HPDE6-E6E7 (cell line): Measurements from ENCODE around the gene ZNF132.

Source experiments
- DNase-seq: peaks from one replicate; pipeline ENCODE4 v3.0.0; 2011; ENCODE audit warnings: missing footprints; ENCODE audit errors: extremely low spot score

ZNF132 gene

DNA sequence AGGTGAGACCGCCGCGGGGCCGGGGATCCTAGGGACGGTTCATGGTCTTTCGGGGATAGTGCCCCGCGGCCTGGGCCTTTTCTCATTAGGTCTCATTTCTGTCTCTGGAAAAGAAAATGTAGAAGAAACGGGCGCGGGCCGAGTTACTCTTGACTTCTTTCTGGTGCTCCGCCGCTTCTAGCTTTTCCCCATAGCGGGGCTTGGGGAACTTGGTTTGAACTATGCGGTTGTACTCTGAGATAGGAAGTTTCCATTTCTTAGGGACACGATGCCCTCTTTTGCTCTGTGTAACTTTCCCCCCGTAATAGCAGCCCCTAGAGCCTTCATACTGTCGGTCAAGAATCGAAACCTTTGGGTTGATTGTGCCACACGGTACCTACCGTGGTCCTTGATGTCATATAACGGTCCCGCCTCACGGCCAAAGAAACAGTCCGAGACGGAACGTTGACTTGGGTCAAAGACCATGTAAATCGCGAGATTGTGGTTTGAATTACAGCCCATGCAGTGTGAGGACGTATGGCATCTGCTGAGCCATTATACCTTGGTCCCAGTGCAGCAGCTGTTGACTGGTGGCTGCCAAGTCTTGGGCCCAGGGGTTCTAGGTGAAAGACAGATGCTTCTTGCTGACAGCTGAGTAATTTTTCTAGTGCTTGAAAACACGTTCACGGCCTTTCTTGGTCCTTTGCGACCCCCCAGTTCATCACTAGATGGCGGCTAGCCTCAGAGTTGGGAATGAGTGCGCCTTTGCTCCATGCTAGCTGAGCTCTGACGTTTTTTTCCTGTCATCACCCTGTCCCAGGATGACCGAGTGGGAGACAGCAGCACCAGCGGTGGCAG, 52.4 kb downstream of the ZNF132 start:
- no peak for DNase-seq

DNA sequence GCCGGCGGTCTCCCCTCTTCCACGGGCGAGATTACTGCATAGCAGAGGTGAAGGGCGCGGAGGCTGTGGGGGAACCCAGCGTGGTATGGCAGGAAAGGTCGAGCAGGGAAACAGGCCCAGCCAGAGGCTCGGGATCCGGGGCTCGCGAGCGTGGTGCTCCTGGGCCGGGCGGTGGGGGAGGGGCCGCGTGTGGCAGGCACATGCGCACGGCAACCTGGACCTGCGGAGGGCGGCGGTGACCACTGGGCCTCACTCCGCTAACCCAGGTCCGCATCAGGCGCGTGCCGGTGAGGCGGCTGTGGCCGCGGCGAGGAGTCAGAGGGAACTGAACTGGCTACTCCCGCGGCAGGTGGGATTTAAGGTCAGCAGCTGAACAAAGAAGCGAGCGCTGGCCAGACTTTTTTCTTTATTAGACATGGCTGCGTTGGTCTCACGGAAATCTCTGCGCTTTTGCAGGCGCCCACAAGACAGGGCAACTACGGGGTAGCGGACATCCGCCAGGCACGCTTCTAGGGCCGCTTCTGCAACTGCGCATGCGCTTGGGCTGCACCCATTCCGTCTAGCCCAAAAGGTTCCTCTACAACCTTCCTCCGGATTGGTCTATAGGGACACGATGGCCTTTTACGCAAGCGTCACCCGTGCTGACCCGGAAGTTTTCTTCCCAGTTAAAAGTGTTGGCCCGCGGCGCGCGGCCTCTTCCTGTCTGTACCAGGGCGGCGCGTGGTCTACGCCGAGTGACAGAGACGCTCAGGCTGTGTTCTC, 53.2 kb downstream of the ZNF132 start, which contains the start of gene RPS5:
TSS of gene RPS5 (plus strand) at position 694 of the 762 bp plus-strand sequence. CDS start 869 bp downstream, outside the sequence.
- peak; percentile 99 for DNase-seq

DNA sequence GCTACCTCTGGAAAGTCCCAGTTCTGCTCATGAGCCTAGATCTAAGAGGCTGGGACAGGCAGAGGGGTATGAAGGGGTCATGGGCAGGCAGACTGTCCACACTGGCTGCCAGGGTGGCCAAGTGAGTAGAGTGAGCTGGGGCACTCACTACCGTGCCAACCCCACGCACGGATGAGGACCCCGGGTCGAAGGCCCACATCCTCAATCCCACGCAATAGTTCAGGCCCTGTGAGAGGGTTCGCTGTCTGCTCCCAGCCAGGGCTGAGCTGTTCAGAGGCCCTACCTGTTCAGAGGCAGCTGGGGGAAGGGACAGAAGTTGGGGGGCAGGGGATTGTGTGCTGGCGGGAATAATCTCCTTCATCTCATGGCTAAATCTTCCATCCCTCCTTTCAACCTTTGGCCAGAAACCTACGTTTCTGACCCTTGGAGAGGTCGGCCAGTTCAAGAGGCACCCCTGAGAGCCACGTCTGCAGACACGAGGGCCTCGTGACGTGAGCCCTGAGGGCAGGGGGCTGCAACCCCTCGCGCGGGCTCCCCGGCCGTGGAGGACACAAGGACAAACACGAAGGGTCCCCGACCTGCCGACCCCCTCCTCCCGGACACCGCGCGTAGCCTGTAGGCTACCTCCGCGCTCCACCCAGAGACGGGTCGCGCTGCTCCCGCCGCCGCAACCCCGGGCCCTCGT, 53.9 kb downstream of the ZNF132 start:
- no peak for DNase-seq

DNA sequence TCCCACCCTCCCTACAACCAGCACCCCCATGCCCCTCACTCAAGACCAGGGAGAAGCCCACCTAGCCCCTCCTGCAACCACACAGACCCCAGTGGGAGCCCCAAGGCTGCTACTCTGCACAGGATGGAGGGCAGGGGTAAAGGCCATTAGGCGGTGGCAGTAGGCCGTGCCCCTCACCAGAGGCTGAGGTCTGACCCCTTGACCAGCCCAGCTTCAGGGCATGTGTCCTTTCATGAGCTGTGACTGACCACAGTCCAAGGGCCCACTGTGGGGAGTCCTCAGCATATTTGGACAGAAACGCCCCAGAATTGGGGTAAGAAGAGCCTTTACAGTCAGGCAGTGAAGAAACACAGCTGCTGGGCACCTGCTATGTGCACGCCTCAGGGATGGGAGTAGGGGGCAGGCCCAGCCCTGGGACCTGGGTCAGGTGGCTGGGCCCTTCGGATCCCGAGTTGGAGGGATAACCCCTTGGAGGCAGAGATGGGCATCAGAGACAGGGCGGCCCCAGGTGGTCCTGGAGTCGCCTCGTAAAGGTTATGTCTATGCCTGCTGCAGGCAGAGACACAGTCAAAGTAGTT, 54.6 kb downstream of the ZNF132 start:
- no peak for DNase-seq

DNA sequence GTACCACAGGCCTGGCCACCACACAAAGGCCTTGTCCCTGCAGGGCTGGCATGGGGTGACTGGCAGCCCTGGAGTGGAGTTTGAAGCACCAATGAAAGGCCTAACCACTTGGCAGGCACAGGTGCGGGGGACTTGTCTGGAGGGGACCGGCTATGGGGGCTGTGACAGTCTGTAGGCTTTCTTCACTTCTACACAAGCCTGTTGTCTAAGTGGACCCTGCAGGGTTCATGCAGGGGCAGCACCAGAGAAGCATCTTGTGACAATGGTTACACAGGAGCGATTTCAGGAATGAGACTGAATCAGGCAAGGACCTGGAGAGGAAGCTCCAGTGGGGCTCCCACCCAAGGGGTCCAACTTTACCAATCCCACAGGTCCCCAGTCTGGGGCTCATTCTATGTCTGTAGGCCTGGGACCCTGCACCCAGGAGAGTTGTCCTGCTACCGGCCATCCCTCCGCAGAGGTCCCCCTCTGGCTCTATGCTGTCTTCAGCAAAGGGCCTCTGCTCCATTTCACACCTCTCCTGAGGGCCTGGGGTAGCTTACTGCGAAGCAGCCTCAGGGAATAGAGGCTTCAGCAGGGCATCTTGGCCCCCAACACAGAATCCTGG, 56.9 kb downstream of the ZNF132 start:
- DNase-seq, result no peak
